NCI-H2029 (cell line): ENCODE measurements around the gene UBXN11.
"Not testable (repeated sequence)": the region's sequence is repeated elsewhere in the genome, so short reads cannot be mapped to it uniquely, and the experiment has no call there.

ENCODE experiments used
- DNase-seq: peaks from one replicate; lab custom pipeline; 2025; lab: John Stamatoyannopoulos, UW

UBXN11 gene

DNA sequence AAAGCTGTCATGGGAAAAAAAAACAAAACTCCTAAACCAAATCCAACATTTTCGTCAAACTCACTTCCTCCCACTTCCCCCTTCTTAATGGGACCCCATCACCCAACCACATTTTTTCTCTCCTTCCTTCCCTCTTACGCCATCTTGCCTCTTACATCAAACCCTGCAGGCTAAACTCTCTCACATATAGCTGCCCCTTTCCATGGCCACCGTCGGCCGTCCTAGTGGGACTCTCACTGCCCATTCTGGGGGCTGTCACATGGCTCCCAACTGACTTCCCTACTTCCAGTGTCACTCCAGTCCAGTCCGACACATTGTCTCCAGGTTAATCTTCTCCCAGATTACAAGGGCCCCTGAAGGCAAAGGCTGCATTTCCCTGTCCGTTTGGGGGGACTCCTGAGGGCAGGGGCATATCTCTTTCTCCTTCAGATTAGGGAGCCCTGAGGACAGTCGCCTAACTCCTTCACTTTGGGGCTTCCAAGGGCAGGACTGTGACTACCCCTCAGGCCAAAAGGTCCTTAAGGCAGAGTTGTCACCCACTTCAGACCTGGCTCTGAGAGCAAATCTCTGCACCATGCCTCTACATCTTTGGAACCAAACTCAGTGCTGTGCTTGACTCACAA lies 658 bp downstream of the UBXN11 start:
- no peak for DNase-seq

DNA sequence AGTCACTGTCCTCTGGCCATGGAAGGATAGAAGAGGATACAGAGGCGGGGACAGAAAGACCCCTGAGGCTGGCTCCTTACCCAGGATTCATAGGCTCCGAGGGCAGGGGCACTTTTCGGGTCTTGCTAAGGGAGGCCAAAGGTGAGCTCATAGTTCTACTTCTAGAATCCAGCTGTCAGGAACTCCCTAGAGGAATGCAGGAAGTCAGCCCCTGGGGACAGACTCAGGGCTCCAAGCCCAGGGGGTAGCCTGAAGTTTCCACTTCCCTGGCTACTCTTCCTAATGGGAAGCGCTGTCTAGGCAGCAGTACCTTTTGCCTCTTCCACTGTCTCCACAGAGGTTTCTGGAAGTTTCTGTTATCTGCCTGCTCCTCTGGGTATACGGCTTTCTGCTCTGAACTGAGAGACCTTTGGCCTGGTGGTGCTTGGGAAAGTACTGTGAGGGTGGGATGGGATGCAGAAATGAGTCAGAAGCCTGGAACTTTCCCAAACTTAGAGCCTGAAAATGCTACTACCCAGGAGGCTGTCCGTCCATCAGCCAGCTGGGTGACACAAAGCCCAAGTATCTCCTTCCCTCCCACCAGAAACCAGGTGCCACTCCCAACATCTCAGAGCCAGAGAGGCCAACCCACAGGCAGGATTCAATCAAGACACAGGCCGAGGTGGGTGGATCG lies 3.6 kb downstream of the UBXN11 start:
- DNase-seq = no peak

DNA sequence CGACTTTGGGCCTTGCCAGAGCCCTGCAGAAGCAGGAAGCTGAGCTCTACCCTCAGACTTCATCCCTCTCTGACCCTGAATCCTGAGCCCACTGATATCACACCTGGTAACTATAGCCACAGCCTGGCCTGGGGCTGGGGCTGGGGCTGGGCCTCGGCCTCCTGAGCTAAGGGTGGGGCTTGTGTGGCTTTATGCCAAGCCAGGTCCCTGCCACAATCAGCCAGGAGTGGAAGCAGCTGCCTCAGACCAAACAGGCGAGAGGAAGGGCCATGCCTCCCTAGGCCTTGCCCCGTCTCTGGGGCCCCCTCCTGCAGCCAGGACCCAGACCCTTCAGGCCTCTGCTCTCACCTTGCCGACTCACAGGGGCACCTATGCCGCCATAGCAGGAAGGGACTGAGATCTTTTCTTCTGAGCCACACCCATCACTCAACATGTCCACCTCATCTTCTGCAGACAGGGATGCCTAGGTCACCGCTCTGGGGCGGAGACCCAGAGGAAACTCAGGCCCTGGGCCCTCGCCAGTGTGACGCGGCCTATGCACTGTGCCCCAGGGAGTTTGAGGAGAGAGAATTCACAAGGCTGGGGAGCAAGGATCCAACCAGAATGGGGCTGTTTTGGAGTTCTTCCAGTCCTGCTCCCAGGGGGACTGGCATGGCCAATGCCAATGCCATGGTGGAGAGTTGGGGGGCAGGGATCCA lies 5.7 kb downstream of the UBXN11 start:
- DNase-seq = no peak

DNA sequence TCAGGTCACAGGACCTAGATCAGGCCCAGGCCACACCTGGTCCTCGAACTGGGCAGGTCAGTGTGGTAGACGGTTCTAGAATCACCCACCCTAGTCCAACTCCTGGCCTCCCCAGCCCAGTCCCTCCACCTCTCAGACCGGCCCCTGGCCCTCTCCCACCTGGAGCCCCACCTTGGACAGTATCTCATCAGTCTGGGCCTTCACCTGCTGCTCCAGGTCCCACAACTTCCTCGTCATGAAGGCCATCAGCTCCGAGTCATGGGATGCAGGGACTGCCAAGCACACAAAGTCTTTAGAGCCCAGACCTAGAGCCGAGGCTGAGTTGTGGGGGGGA lies 8.7 kb downstream of the UBXN11 start:
- DNase-seq = no peak

DNA sequence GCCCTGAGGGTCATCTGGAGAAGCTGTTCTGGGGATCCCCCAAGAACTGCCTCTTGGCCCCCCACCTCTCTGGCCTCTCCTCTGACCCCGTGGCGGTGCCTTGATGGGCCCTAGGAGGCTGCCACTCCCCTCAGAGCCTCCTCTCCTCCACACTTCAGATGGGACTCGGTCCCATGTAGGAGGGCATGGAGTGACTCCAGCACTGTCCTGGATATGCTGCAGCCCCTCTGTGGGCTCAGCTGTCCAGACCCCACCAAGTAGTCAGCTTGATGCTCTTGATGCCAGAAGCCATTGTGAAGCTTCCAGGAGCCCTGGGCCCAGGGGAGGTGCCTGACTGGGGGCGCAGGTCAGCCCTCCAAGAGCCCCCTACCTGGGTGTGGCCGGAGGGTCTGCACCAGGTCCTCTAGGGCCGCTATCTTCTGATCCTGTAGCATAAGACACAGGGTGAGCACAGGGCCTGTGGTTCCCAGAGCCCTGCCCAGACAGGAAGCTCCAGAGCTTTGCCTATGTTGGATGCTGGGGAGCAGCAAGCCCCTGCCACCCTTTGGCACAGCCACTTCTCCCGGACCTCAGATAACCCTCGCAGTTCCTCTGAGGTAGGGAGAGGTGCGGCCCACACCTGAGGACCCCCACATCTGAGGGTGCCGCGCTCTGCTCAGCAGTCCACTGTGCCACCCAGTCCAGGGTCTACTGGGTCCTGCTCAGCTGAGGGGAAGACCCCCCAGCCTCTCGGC lies 9.2 kb downstream of the UBXN11 start:
- DNase-seq = no peak

DNA sequence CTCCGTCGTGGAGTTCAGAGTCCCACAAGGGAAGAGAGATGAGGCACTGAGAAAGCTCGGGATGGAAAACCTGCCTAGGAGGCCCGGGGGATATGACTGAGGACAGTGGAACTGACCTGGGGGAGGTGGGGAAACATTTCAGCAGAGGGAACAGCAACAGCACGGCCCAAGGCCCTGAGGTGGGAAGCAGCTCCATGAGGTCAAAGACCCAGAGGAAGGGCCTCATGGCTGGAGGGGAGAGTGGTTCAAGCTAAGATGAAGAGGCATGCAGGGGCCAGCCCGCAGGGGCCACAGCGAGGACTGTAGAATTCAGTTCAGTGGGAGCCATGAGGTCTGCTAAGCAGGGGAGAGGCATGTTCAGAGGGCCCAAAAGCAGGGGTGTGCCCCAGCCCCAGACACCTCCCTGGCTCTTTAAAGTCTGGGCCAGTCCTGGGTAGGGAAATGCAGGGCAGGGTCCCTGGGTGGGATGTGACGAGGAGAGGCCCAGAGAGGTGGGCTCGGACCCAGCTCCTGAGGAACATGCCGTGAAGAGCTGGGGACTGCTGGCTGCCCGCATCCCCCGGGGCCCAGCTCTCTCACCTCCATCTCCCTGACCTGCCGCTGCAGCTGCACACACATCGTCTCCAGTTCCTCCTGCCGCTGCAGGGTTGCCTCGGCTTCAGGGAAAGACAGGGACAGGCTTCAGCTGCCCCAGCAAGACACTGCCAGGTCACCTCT lies 9.9 kb downstream of the UBXN11 start:
- no peak for DNase-seq

DNA sequence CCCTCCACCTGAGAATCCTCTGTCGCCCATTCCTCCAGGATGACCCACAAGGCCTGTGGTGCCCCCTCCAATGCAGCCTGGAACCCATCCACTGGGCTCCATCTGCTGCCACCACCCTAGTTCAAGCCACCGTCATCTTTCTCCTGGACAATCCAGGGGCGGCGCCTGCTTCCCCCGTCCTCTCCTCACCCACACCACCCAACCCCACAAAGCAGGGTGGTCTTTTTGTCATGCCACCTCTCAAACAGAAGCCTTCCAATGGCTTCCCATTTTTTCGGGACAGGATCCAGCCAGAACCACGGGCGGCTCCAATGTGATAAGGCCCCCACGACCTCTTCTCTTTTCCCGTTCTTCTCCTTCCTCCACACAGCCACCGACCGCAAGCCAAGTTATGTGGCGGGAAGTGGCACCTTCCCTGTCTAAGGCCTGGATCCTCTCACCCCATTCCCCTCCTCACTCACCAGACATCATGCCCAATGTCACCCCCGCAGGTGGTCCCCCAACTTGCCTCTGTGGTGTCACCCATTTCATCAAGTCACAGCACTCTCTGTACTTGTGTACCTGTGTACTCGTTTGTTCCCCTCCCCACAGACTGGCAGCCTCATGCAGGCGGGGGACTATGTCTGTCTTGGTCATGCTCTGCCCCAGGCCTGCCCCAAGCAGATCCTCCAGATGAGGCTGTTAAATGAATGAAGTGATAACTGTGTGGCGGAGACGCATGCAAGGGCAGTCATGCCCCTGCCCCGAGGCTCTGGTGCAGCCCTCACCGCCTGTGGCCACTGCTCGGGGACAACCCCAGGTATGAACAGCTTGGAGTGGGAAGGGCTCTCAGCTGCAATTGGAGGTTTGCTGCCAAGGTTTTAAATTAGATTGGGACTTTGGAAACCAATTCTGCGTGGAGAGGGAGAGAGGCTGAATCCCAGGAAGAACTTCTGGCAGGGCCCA lies 11.0 kb downstream of the UBXN11 start:
- no peak for DNase-seq

DNA sequence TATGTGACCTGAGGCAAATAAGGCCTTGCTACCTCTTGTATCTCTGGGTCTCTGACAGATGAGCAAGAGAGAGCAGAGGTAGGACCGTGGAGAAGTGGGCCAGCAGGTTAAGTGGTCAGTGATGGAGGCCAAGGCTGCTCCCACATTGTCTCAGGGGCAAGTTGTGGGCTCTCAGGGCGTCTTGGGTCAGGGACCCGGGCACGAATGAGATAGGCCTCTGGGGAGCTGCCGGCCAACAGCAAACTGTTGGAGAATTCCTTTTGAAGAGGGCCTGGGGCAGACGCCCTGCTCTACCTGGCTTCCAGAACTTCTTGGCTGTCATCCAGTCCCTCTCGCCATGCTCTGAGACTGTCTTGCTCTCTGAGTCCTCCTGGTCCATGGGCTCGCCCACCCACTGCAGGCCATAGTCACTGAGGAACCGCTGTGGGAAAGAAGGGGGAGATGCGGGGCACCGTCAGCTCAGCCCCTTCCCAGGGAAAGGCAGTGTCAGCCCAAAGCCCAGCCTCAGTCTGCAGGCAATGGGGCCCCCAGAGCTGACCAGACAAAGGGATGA lies 12.4 kb downstream of the UBXN11 start:
- DNase-seq = no peak

DNA sequence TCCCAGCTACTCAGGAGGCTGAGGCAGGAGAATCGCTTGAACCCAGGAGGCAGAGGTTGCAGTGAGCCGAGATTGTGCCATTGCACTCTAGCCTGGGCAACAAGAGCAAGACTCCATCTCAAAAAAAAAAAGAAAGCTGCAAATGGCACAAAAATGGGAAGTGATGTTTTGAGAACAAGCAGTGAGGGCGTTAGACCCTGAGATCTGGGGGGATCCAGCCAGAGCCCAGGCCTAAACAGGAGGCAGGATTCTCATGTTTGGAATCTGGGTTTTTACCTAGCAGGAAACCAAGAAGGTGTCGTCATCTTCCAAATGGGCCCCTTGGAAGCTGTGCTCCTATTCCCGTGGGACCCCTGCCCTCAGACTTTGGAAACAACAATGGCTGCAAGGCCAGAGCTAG lies 13.7 kb downstream of the UBXN11 start:
- DNase-seq = not testable (repeated sequence)

DNA sequence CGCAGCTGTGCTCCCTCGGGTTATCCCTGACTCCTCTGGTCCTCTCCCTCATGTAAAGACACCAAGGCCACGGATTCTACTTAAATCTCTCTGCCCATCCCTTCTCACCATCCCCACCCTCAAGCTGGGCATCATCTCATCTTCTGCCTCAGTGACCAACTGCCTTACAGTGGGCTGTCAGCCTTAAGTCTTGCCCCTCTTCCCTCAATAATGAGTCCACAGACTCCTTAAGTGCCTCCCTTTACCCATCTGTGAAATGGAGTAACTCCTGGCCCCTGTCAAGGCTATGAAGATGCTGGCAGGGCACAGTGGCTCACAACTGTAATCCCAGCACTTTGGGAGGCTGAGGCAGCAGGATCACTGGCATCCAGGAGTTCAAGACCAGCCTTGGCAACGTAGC lies 14.5 kb downstream of the UBXN11 start:
- DNase-seq = no peak

DNA sequence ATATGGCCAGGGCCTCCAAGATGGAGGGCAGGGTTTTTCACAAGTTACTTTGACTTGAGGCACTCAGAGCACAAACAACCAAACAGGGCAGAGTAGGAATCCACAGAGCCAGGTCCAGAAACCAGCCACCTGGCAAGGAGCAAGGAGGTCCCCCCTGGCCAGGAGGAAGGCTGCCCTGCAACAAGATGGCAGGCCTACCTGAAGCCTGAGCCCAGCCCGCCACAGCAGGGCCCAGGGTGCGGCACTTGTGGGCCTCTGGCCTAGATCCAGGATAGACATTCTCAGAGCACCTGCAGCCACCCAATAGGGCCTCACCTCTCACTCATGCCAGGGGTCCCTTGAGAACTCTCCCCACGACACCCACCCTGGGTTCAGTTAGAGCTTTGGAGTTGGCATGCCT lies 15.0 kb downstream of the UBXN11 start:
- DNase-seq = no peak

DNA sequence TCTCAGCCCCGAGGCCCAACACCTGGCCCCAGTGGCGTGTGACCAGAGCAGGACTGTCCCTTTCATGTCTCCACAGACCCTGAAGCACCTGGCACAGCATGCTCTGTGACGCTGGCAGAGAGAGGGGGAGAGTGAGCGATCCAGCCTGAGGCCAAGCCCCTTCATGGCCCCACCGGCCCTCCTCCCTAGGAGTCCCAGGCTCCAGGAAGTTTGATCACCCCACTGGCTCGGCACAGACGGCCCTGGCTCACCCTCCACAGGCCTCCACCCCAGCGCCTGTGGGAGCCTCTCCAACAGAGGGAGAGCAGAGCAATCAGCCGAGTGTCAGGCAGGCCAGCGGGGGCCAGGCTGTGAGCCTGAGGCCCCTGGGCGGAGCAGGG lies 15.6 kb downstream of the UBXN11 start:
- no peak for DNase-seq

DNA sequence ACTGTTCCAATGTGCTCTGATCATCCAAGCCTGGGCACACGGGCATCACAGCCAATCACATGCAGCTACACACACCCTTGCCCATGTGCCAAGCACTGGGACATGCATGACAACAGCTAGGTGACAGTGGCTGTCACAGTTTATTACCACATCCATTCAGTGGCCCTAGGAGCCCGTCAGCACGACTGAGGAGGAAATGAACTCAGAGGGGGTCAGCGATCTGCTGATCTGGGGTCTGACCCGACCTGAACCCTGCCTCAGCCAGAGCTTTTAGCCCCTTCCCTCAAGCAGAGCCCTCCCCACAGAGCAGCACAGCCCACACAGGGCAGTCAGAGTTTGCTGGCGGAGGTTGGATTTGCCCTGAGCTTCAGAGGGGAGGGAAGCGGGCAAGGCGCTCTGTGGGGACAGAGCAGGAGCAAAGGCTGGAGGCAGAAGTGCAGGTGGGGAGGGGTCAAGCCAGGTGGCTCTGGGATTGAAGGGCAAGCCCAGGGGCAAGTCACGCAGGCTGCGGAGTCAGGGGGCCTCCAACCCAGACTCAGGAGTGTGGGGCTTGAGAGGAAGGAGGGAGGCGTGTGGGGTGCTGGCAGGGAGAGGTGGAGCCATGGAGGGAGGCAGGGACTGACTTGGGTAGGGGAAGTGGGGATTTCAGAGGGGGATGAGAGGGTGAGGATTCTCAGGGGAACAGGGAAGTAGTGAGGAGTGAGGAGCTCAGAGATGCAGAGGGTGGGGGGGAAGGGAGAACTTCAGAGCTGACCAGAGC lies 16.1 kb downstream of the UBXN11 start:
- no peak for DNase-seq

DNA sequence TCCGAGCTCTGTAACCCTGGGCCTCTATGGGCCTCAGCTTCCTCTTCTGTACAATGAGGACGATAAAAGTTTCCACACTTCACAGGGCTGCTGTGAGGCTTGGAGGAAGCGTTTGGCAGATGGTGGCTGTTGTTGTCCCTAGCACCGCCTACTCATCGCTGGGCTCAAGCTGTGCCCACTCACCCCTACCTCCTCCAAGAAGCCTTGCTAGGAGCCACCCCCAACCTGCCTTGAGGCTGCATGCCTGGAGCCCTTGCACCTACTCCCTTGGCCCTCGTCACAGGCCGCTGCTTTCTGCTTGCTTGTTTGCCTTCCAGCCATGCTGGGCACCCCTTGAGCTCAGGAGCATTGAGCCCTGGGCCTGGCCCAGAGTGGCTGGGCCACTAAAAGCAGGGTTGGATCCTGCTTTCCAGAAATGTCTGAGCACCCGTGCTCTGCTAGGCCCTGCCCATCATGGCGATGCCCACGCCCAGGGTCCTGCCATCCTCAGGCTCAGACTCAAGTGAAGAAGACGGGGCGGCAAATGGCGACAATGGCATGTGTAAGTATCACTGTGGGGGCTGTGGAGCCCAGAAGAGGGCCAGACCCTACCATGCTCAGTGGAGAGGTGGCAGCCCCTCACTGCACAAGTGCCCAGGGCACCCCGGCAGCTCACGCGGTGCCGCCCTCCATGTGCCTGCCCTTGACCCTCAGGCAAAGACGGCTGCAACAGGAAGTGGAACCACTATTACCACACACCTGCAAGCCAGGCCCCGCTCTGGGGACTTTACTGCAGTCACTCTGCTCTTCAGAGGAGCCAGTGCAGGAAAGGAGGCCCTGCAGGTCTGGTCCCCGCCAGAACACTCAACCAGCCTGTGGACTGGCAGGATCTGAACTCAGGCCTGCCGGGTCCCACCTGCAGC lies 17.0 kb downstream of the UBXN11 start:
- DNase-seq = no peak

DNA sequence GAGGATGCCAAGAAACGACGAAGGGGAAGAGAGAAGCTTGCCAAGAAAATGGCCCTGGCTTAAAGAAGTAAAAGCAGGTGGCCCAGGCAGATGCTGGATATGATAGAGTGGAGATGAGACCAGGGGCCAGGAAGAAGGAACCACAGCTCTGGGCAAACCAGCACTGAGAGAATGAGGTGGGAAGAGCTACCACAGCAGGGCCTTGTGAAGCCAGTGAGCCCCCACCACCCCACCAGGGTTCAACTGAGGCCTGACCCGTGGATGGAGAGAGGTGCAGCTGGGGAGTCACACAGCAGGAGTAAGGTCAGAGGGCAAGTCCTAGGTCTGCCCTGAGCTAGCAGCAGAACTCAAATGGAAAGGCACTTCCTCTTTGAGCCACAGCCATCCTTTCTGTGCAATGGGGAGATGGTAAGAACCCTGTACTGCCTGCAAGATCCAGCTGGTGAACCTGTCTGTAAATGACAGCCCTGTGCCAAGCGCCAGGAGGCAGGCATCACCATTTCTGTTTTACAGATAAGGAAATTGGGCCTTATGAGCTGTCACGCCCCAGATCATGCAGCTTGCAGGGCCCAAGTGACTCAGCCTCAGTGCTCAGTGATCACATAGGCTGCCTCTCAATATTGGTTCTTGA lies 18.0 kb downstream of the UBXN11 start:
- DNase-seq = no peak

DNA sequence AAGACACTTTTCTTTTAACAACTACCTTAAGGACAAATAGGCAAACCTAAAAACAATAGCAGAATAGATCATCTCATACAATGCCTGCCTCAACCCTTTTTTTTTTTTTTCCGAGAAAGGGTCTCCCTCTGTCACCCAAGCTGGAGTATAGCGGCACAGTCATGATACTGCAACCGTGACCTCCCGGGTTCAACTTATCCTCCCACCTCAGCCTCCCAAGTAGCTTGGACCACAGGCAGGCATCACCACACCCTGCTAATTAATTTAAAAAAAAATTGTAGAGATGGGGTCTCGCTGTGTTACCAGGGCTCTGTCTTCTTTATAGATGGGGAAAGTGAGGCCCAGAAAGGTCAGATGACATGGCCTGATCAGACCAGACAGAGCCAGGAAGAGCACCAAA lies 18.6 kb downstream of the UBXN11 start:
- DNase-seq = no peak

DNA sequence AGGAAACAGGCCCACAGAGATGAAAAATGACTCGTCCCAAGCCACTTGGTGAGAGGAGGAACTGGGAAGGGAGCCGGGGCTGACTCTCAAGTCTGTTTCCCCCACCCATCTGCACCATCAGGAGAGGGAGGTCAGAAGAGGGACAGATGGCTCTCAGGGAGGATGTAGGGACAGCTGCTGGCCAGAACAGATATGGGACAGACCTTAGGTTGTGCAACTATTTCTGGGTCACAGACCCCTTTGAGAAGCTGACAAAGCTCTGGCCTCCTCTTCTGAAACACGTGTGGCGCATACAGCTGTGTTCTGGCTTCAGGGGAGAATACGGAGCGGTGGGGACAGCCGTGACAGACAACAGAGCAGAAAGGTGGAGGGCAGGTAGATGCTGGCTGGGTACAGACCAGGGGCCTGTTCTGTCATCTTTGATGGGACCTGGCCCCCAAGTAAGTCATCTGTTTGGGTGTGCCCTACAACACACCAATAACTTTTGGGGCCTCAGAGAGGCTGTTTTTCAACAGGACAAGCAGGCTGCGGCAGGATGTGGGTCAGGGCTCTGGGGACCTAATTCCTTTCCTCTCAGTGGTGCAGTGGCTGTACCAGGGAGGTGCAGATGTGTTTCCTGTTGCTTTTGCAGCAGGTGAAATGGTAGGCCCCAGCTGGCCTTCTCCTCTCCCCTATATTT lies 19.3 kb downstream of the UBXN11 start:
- DNase-seq = no peak

DNA sequence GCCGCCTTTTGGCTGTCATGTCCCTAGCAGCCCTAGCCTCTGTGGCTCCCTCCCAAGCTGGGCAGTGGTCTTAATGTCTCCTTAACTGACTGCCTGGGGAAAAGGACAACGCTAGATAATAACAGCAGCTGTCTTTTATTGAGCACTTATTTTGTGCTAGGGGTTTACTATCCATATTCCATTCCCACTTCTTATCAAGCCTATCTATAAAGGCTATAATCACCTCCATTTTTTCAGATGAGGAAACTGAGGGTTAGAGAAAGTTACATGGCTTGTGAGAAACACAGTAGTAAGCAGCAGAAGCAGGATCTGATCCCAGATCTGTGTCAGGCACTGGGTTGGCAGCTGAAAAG lies 20.4 kb downstream of the UBXN11 start:
- DNase-seq = no peak
